Posterior vena cava (tissue), 2 donors: ENCODE data around the gene ENAH. TPM values are rescaled to one million over a fixed set of nuclear protein-coding genes. Genes with fewer than 3 reads are reported as not detected.
"Not testable (repeated sequence)": the region's sequence is repeated elsewhere in the genome, so short reads cannot be mapped to it uniquely, and the experiment has no call there.

Experiments used
- DNase-seq: peaks from one replicate; pipeline ENCODE4 v3.0.0-alpha.2; 2020; ENCODE audit warnings: low spot score
- intact Hi-C, 2 donors: fragments of 100-400 bp; cut with DNase I; formaldehyde crosslinking; loops; one replicate each; pipeline versions ENCODE4 v1.14.1 to v1.14.2; 2022 to 2023
- total RNA-seq, 2 donors: library from RNA; stranded (reverse); fragmentation: NEBNext Ultra II Directional; extraction: Animal tissue kit (Norgen Biotek cat#: 25700); gene quantifications; one replicate each; pipeline ENCODE4 v1.2.1, GENCODE V29; 2021
- donor health status: DM: yes; HTN: yes; CAD: no.
- donor health status: DM: yes; HTN: yes; CAD: no.

The ENAH gene
- total RNA-seq, 2 donors from 2014 or later = 165 to 244 TPM

- no peak for DNase-seq
- intact Hi-C loops = no loop called here
Observed at GRCh38 chr1:225678545-225678944, 25.6 kb upstream of the ENAH start.

GRCh38 chr1:225677350-225678124 lies 24.6 kb upstream of the ENAH start:
- DNase-seq = no peak
- intact Hi-C loops = no loop called here

GRCh38 chr1:225674381-225674780 lies 21.5 kb upstream of the ENAH start:
- intact Hi-C loops = no loop called here

GRCh38 chr1:225670806-225671733 lies 18.1 kb upstream of the ENAH start:
- intact Hi-C loops = no loop called here
- no peak for DNase-seq

More at GRCh38 chr1:225674381-225674780, 21.5 kb upstream of the ENAH start:
- no peak for DNase-seq

- intact Hi-C loops = no loop called here
- DNase-seq = no peak
Observed at GRCh38 chr1:225670356-225670755, 17.4 kb upstream of the ENAH start.

- intact Hi-C loops = no loop called here
- DNase-seq = no peak
Observed at GRCh38 chr1:225668222-225668621, 15.3 kb upstream of the ENAH start.

- intact Hi-C loops = no loop called here
- DNase-seq = no peak
Observed at GRCh38 chr1:225667362-225667761, 14.4 kb upstream of the ENAH start.

GRCh38 chr1:225666495-225666894 lies 13.6 kb upstream of the ENAH start:
- DNase-seq = no peak
- intact Hi-C loops = no loop called here

GRCh38 chr1:225664762-225665161 lies 11.8 kb upstream of the ENAH start:
- intact Hi-C loops = no loop called here
- DNase-seq = no peak

GRCh38 chr1:225662155-225662554 lies 9.2 kb upstream of the ENAH start:
- DNase-seq = no peak
- intact Hi-C loops = no loop called here

- intact Hi-C loops = no loop called here
Observed at GRCh38 chr1:225660544-225660946, 7.6 kb upstream of the ENAH start.

GRCh38 chr1:225658041-225658440 lies 5.1 kb upstream of the ENAH start:
- no peak for DNase-seq
- intact Hi-C loops = loop anchor here in 1 of 2 donors (10.0 kb wide), 1 partner anchor 107 kb away; no protein-coding TSS in a partner anchor

More at GRCh38 chr1:225660544-225660946, 7.6 kb upstream of the ENAH start:
- DNase-seq = no peak

GRCh38 chr1:225657462-225657989 lies 4.6 kb upstream of the ENAH start:
- intact Hi-C loops = loop anchor here in 1 of 2 donors (10.0 kb wide), 1 partner anchor 107 kb away; no protein-coding TSS in a partner anchor
- DNase-seq = no peak

- DNase-seq = not testable (repeated sequence)
- intact Hi-C loops = loop anchor here in 1 of 2 donors (10.0 kb wide), 1 partner anchor 109 kb away; no protein-coding TSS in a partner anchor
Observed at GRCh38 chr1:225656259-225656655, 3.3 kb upstream of the ENAH start.

GRCh38 chr1:225655509-225656258 lies 2.8 kb upstream of the ENAH start:
- no peak for DNase-seq
- intact Hi-C loops = loop anchor here (2.0 to 10.0 kb wide), 2 partner anchors 109 to 117 kb away; no protein-coding TSS in a partner anchor

GRCh38 chr1:225654688-225655508 lies 2.0 kb upstream of the ENAH start:
- DNase-seq = no peak
- intact Hi-C loops = loop anchor here (2.0 to 10.0 kb wide), 2 partner anchors 110 to 118 kb away; no protein-coding TSS in a partner anchor

GRCh38 chr1:225654277-225654597 lies 1.3 kb upstream of the ENAH start:
- intact Hi-C loops = loop anchor here (2.0 to 10.0 kb wide), 2 partner anchors 111 to 119 kb away; no protein-coding TSS in a partner anchor
- no peak for DNase-seq
